Daoy (cell line): Measurements from ENCODE around the gene SND1. TPM values are rescaled to one million over a fixed set of nuclear protein-coding genes. Genes with fewer than 3 reads are reported as not detected.

Experiments used
- DNase-seq: peaks from one replicate; pipeline ENCODE4 v3.0.0-alpha.2; 2015; ENCODE audit warnings: low read depth
- total RNA-seq: library from RNA; depleted of rRNA; stranded (reverse); fragments of >200 nt; shearing (Covaris generic); gene quantifications from 2 replicates; pipeline ENCODE4 v1.2.3, GENCODE V29; 2014

SND1 gene
- total RNA-seq, 1 experiment from 2014 or later: 229 TPM

DNA sequence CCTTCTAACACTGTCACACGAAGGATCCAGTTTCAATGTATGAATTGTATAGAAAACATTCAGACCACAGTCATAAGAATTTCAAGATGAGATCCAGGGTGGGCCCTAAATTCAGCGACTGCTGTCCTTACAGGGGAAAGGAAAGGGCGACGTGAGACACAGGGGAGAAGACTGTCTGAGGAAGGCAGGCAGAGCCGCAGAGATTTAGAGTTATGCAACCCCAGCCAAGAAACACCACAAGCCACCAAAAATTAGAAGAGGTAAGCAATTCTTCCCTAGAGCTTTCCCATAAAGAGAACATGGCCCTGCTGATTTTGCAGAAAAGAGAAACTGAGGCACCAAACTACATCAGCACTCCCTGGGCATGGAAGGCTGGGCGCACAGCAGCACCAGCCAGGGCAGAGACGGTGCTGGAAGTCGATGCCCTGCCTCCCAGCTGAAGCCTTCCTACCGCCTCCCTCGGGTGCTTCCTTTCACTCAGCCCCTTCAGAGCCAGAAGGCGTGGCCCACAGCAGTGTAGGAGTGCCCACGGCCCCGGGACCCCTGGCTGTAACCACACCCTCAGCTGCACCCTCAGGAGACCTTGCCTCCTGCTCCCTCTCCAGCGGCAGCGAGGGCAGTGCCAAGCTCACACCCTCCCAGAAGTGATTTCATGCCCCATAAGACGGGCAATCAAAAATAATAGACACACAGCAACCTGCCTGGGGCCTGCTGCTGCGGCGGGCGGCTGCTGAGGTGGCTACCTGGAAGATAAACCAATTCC, 460.2 kb downstream of the SND1 start:
- DNase-seq: no peak

DNA sequence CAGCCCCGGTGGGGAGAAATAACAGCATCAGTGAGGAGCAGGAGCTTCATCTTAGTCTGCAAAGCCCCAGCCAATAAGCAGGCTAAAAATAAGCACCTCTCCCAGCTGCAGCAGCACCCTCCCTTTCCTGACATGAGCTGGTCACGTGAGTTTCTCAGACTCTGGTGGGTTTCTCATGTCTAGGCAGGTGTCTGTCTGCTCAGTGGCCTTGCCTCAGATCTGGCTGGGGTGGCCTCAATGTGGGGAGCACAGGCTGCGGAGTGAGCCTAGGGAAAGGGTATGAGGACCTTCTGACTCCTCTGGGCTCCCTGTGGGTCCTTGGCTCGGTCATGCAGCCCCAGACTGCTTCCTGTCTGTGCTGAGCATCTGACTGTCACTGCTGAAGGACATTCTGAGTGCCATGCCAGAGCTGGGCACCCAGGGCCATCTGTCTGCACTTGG, 460.8 kb downstream of the SND1 start:
- no peak for DNase-seq

DNA sequence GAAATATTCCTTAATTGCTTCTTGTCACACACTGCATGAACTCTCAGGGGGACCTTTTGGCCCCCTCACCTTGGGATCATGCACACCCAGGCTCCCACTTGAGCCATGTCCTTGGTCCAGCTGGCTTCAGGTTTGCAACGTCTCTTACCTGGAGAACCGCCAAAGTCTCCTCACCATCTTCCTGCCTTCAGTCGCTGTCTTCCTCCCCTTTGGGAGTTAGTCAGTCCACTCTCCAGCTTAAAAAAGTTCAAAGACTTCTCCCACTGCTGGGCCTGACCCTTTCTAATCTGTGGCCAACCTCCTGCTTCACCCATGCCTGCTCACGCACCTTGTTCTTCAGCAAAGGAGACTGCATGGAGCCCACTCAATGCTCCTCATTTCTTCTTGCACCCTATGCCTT, 461.8 kb downstream of the SND1 start:
- DNase-seq: no peak

- no peak for DNase-seq
These were observed 462.8 kb downstream of the SND1 start for GRCh38 chr7:128114806-128115205.

- peak; percentile 62 for DNase-seq
These were observed 463.4 kb downstream of the SND1 start for GRCh38 chr7:128115336-128115820.

GRCh38 chr7:128115821-128116723, 464.1 kb downstream of the SND1 start:
- DNase-seq: no peak

DNA sequence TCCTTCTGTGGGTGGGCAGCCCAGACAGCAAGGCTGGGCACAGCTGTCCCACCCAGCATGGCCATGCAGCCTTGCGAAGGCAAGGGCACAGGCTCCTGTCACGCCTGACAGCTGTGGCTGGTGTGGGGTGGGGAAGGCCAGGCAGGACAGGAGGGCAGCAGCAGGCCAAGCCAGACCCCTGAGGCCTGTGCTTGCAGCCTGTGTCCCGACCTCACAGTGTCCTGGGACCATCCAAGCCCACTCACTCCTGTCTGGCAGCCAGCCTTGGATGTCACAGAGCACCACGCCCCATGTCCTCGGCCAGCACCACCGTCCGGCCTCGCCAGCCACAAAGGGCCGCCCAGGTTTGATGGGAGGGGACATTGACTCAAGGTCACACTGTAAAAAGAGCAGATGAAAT, 464.7 kb downstream of the SND1 start:
- DNase-seq: no peak

GRCh38 chr7:128117691-128118090, 465.7 kb downstream of the SND1 start:
- DNase-seq: no peak

DNA sequence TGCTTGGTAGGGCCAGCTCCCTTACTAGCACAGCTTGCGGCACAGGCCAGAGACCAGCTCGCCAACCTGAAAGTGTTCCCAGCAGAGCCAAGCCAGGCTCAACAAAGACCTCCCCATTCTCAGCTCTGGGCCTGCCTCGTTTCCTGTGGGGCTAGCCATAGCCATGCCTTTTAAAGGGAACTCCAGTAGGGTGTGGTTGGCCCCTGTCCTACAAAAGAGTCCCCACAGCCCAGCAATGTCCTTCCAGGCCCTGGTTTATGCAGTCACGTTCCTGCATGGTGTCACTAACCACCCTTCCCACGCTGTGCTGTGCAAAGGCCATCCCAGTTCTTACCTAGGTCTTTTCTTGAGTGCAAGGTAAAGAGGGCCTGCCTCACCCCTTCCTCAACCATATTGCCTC, 467.0 kb downstream of the SND1 start:
- DNase-seq: no peak

DNA sequence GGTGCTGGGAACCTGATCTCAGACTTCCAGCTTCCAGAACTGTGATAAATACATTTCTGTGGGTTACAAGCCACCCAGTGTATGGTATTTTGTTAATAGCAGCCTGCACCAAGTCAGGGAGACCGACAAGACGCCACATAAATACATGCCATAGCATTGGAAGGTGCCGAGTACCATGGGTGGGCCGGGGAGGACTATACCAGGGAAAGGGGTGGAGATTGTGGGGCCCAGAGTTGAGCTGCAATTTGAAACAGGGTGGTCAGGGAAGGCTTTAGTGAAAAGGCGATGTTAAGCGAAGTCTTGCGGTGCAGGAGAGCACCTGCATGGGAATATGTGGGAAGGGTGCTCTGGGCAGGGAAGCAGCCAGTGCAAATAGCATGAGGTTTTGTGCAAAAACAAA, 468.1 kb downstream of the SND1 start:
- DNase-seq: no peak

- DNase-seq: no peak
These were observed 469.0 kb downstream of the SND1 start for GRCh38 chr7:128120976-128121490.

DNA sequence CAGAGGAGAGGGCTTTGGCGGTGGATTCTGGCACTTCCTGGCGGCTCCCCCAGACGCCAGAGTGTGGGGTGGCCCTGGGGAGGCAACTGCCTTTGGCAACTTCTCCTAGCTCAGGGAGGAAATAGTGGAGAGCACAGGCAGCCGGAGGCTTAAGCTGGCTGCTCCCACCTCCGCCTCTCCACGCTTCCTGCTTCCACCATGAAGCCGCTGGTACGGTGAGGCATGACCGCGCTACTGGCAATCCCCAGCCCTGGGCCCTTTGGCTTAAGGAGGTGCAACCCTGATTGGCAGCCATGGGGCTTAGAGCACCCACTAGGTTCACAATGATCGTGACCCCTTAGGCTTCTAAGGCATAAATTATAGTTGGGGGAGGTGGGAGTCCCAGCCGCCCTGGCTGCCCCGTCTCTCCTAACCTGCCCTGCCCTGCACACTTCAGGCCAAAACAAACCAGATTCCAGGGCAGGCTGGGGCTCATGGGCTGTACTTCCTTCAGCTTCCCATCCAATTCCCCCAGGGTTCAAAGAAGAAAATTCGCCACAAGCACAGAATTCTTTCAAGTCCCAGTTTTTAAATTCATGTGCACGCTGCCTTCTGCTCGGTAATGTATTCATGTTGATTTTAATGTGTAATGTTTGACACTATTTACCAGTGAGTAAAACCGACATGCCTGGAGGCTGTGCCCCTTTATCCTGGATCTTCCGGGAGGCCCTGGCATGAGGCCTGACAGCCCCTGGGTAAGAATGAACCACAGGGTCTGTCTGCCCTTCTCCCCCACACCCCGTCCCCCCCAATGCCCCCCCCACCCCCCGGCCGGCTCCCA, 469.9 kb downstream of the SND1 start:
- peak; percentile 62 for DNase-seq

DNA sequence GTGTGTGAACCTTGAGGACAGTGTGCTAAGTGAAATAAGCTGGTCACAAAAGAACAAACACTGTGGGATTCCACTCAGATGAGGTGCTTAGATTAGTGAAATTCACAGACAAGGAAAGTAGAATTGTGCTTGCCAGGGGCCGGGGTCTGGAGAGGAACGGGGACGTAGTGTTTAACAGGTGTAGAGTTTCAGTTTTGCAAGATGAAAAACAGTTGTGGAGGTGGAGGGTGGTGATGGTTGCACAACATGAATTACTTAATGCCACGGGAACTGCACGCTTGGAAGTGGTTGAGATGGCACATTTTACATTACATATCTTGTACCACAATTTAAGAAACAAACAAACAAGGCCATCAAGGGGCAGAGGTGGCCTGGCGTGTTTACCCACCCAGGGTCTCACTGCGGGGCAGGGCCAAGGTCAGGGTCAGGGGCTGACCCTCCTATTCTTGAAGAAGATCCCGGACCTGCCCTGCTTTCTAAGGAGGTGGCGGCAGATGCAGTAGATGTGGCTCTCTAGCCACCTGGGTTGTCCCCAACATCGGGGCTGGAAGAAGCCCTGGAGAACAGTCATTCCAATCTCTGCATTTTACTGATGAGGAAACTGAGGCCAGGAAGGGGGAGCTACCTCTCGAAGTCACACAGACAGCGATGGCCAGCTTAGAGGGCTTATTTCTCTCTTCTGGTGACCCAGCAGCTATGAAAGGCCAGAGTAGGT, 470.7 kb downstream of the SND1 start:
- no peak for DNase-seq

DNA sequence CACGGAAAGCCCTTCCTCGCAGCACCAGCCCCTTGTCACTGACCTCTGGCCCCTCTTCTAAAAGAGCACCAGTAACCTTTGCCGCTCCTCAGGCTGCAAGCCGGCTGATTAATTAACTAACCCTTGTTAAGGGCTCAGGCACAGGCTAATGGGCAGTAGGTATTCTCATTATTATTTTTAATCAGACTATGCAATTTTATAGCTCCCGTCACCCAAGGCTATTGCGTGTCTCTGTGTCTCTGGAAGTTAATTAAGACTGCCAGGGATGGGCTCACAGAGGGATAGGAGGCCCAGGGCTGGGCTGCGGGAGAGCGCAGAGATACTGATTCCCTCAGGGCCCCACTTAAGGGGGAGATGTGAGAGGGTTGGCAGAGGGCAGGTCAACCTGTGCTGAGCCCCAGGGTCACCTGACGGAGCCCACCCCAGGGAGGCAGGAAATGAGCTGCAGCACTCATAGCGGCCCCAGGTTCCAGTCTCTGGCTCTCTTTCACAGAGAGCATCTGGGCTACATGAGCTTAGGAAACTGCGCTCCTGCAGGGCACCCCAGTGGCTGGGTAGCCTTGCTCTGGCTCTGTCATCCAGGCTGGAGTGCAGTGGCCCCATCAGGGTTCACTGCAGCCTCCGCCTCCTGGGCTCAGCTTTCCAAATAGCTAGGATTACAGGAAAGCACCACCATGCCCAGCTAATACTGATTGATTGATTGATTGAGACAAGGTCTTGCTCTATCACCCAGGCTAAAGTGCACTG, 471.5 kb downstream of the SND1 start:
- no peak for DNase-seq

DNA sequence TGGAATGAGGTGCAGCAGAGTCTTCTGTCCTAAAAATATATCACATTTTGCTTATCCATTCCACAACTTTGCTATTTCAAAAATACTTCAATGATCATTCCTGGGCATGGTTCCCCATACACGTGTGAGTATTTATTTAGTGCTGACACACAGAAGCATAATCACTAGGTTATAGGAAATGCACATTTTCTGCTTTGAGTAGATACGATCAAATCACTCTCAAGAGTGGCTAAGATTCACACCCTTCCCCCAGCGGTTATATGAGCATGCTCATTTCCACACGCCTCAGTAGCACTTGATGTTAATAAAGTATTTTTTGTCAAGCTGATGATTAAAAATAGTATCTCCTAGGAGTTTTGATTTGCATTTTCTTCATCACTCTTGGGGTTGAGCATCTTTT, 472.8 kb downstream of the SND1 start:
- no peak for DNase-seq

- no peak for DNase-seq
These were observed 473.8 kb downstream of the SND1 start for GRCh38 chr7:128125816-128126215.

GRCh38 chr7:128128401-128128800, 476.4 kb downstream of the SND1 start:
- DNase-seq: no peak

GRCh38 chr7:128129224-128129864, 477.4 kb downstream of the SND1 start:
- no peak for DNase-seq

DNA sequence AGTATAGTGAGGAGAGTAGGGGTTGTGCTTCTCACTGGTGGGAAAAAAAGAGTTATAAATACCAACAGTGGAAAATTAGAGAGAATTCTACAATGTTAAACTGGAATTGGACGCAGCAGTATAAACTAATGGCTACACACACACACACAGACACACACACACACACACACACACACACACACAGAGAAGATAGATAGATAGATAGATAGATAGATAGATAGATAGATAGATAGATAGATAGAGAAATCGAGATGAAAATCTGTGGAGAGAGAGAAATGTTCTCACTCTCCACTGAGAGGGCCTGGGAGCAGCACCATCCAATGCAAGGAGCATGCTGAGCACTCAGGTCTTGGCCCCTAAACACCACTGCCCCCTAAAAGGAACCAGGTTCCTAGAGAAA, 479.1 kb downstream of the SND1 start:
- DNase-seq: no peak

- DNase-seq: no peak
These were observed 479.7 kb downstream of the SND1 start for GRCh38 chr7:128131731-128132130.
